ENCODE measurements around the gene SSU72.
A peak's percentile ranks its signal among the peaks of the same experiment; 100 is the strongest.
"Not testable (repeated sequence)": the region's sequence is repeated elsewhere in the genome, so short reads cannot be mapped to it uniquely, and the experiment has no call there.

The SSU72 gene

GRCh38 chr1:1521331-1521730 is 53.3 kb downstream of the SSU72 start:
- Histone ChIP-seq H3K36me3 (ENCODE audit: control insufficient read depth, insufficient read depth, low read length) (peaks cover 51% of the 10 kb centered on the region), H3K9me3 (ENCODE audit: control insufficient read depth, low read length) (no peaks in the 10 kb centered on the region), H3K4me3 (ENCODE audit: extremely low read depth, insufficient read depth, low read length, poor library complexity, severe bottlenecking) (no peak overlapping the region), H3K4me1 (ENCODE audit: control insufficient read depth, insufficient read depth, low read length, poor library complexity, severe bottlenecking) (no peaks in the 10 kb centered on the region), H3K27ac (ENCODE audit: low read depth, low read length, severe bottlenecking) (no peak overlapping the region)
- 97 to 99% methylated on average over 17 to 18 of the region's 19 CpGs for WGBS, 2 experiments (ENCODE audit: insufficient coverage in 2 of 2)

- peaks cover 49% of the 10 kb centered on the region for H3K36me3 ChIP-seq (ENCODE audit: control insufficient read depth, insufficient read depth, low read length)
- 96 to 97% methylated on average over 31 to 40 of the region's 51 CpGs for WGBS, 2 experiments (ENCODE audit: insufficient coverage in 2 of 2)
- H3K4me1 ChIP-seq (ENCODE audit: control insufficient read depth, insufficient read depth, low read length, poor library complexity, severe bottlenecking); H3K4me3 ChIP-seq (ENCODE audit: extremely low read depth, insufficient read depth, low read length, poor library complexity, severe bottlenecking); H3K9me3 ChIP-seq (ENCODE audit: control insufficient read depth, low read length); H3K27ac ChIP-seq (ENCODE audit: low read depth, low read length, severe bottlenecking): not testable (repeated sequence)
Observed at GRCh38 chr1:1519805-1520505, 54.7 kb downstream of the SSU72 start.

DNA sequence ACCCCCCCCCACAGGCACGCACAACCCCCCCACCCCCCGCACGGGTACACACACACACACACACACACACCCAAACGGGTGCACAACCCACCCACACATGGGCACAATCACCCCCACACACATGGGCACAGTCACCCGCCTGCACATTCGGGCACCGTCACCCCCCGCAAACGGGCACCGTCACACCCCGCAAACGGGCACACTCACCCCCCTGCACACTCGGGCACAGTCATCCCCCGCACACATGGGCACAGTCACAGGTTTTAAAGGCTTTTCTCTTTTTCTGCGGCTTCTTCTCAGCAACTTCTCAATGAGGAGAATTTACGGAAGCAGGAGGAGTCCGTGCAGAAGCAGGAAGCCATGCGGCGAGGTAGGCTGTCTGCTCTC is 56.0 kb downstream of the SSU72 start:
- not testable (repeated sequence) for H3K27ac ChIP-seq (ENCODE audit: low read depth, low read length, severe bottlenecking); H3K4me3 ChIP-seq (ENCODE audit: extremely low read depth, insufficient read depth, low read length, poor library complexity, severe bottlenecking); H3K4me1 ChIP-seq (ENCODE audit: control insufficient read depth, insufficient read depth, low read length, poor library complexity, severe bottlenecking); H3K9me3 ChIP-seq (ENCODE audit: control insufficient read depth, low read length)
- peaks cover 50% of the 10 kb centered on the region for H3K36me3 ChIP-seq (ENCODE audit: control insufficient read depth, insufficient read depth, low read length)
- 92 to 95% methylated on average over 2 to 9 of the region's 19 CpGs for WGBS, 2 experiments (ENCODE audit: insufficient coverage in 2 of 2)

GRCh38 chr1:1517973-1518620 is 56.6 kb downstream of the SSU72 start:
- Histone ChIP-seq H3K4me1 (ENCODE audit: control insufficient read depth, insufficient read depth, low read length, poor library complexity, severe bottlenecking) (no peaks in the 10 kb centered on the region), H3K9me3 (ENCODE audit: control insufficient read depth, low read length) (no peaks in the 10 kb centered on the region), H3K36me3 (ENCODE audit: control insufficient read depth, insufficient read depth, low read length) (peaks cover 45% of the 10 kb centered on the region), H3K4me3 (ENCODE audit: extremely low read depth, insufficient read depth, low read length, poor library complexity, severe bottlenecking) (no peak overlapping the region), H3K27ac (ENCODE audit: low read depth, low read length, severe bottlenecking) (no peak overlapping the region)
- WGBS, 2 experiments (ENCODE audit: insufficient coverage in 2 of 2) = 93 to 100% methylated on average over 3 to 9 of the region's 28 CpGs

DNA sequence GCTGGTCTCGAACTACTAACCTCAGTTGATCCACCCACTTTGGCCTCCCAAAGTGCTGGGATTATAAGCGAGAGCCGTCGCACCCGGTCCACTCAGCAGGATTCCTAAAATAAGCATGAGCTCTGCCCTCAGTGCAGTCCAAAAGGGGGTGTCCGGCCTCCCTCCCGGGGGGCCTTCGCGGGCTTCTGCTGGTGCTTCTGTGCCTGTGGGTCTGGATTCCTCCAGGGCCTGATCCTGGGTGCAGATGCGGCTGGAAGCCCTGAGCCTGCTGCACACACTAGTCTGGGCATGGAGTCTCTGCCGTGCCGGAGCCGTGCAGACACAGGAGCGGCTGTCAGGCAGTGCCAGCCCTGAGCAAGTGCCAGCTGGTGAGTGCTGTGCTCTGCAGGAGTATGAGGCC is 57.7 kb downstream of the SSU72 start:
- H3K4me3 ChIP-seq (ENCODE audit: extremely low read depth, insufficient read depth, low read length, poor library complexity, severe bottlenecking); H3K4me1 ChIP-seq (ENCODE audit: control insufficient read depth, insufficient read depth, low read length, poor library complexity, severe bottlenecking); H3K9me3 ChIP-seq (ENCODE audit: control insufficient read depth, low read length); H3K27ac ChIP-seq (ENCODE audit: low read depth, low read length, severe bottlenecking): not testable (repeated sequence)
- peaks cover 44% of the 10 kb centered on the region for H3K36me3 ChIP-seq (ENCODE audit: control insufficient read depth, insufficient read depth, low read length)
- 88 to 96% methylated on average over 7 to 10 of the region's 14 CpGs for WGBS, 2 experiments (ENCODE audit: insufficient coverage in 2 of 2)

DNA sequence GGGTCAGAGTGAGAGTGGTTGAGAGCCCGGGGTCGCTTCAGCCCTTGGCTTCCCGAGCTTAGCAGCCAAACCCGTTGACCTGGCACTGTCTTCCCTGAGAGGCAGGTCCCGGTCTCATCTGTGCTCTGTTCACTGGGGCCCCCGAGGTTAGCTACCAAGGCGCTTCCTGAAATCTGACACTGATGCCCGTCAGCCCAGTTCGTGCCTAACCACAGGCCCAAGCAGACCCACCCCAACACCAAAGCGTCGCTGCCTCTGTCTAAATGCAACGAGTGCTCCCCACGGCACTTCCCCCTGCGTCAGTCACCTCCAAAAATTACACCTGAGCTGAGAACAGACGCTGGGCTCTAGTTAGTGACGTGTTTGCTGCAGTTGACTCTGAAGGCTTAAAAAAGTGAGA is 60.3 kb downstream of the SSU72 start:
- 92 to 94% methylated on average over 5 to 9 of the region's 16 CpGs for WGBS, 2 experiments (ENCODE audit: insufficient coverage in 2 of 2)
- not testable (repeated sequence) for H3K4me1 ChIP-seq (ENCODE audit: control insufficient read depth, insufficient read depth, low read length, poor library complexity, severe bottlenecking); H3K9me3 ChIP-seq (ENCODE audit: control insufficient read depth, low read length); H3K4me3 ChIP-seq (ENCODE audit: extremely low read depth, insufficient read depth, low read length, poor library complexity, severe bottlenecking); H3K27ac ChIP-seq (ENCODE audit: low read depth, low read length, severe bottlenecking)
- peaks cover 32% of the 10 kb centered on the region for H3K36me3 ChIP-seq (ENCODE audit: control insufficient read depth, insufficient read depth, low read length)

- not testable (repeated sequence) for H3K4me1 ChIP-seq (ENCODE audit: control insufficient read depth, insufficient read depth, low read length, poor library complexity, severe bottlenecking); H3K27ac ChIP-seq (ENCODE audit: low read depth, low read length, severe bottlenecking); H3K9me3 ChIP-seq (ENCODE audit: control insufficient read depth, low read length); H3K4me3 ChIP-seq (ENCODE audit: extremely low read depth, insufficient read depth, low read length, poor library complexity, severe bottlenecking)
- peaks cover 31% of the 10 kb centered on the region for H3K36me3 ChIP-seq (ENCODE audit: control insufficient read depth, insufficient read depth, low read length)
- 80 to 92% methylated on average over 11 to 12 of the region's 18 CpGs for WGBS, 2 experiments (ENCODE audit: insufficient coverage in 2 of 2)
Observed at GRCh38 chr1:1513675-1514074, 61.0 kb downstream of the SSU72 start.

DNA sequence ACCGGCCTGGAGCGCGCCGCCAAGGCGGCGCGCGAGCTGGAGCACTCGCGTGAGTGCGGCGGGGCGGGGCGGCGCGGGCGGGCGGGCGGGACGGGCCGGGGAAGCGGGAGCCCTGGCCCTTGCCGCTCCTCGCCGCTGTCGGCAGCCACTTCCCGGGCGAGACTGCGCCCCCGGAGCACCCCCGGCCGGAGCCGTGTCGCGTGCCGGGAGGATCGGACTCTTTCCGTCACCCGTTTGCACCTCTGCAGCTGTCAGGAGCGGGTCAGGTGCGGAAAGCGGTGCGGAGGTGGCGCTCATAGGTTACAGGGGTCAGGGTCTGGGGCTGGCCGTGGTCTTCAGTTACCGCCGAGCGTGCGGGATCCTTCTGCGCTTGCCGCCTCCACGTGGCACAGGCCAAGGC is 62.2 kb downstream of the SSU72 start:
- Histone ChIP-seq H3K4me3 (ENCODE audit: extremely low read depth, insufficient read depth, low read length, poor library complexity, severe bottlenecking) (peak overlapping the region; percentile 73), H3K36me3 (ENCODE audit: control insufficient read depth, insufficient read depth, low read length) (peaks cover 20% of the 10 kb centered on the region)
- H3K9me3 ChIP-seq (ENCODE audit: control insufficient read depth, low read length); H3K27ac ChIP-seq (ENCODE audit: low read depth, low read length, severe bottlenecking); H3K4me1 ChIP-seq (ENCODE audit: control insufficient read depth, insufficient read depth, low read length, poor library complexity, severe bottlenecking): not testable (repeated sequence)
- 0% methylated on average over 11 to 15 of the region's 52 CpGs for WGBS, 2 experiments (ENCODE audit: insufficient coverage in 2 of 2)

DNA sequence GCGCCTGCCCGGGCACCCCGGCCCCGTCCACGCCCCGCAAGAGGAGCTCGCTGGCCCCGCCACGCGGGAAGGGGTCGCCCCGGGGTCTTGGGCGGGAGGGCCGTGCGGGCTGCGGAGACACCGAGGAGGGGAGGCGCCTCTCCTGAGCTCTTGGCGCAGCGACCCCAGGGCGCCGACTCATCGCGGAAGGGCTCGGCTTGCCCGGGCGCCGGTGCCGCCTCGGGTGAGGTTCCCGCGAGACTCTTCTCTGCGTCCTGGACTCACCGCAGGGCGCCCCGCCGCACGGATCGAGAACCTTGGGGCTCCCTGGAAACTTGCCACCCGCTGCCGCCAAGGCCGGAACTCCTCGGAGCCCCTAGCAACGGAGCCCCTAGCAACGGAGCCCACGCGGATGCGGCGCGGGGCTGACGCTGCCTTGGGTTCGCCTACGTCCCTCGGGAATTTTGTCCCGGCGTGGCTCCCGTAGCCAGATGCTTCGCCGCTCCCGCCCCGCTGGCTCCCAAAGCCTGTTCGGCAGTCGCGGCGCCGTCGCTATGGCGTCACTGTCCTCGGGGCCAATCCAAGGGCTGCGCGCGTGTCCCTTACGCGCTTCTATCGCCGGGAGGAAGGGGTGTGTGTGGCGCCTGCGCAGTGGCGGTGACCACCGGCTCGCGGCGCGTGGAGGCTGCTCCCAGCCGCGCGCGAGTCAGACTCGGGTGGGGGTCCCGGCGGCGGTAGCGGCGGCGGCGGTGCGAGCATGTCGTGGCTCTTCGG is 63.0 kb downstream of the SSU72 start, which contains the start of gene ATAD3A:
Gene ATAD3A, plus strand, starts transcription at position 630 of the 753 bp plus-strand sequence. Its CDS starts 107 bp downstream, at position 737.
- WGBS, 2 experiments (ENCODE audit: insufficient coverage in 2 of 2) = 0 to 1% methylated on average over 56 to 82 of the region's 99 CpGs
- peak within 1 kb of the TSS; percentile 92 for H3K27ac ChIP-seq (ENCODE audit: low read depth, low read length, severe bottlenecking)

DNA sequence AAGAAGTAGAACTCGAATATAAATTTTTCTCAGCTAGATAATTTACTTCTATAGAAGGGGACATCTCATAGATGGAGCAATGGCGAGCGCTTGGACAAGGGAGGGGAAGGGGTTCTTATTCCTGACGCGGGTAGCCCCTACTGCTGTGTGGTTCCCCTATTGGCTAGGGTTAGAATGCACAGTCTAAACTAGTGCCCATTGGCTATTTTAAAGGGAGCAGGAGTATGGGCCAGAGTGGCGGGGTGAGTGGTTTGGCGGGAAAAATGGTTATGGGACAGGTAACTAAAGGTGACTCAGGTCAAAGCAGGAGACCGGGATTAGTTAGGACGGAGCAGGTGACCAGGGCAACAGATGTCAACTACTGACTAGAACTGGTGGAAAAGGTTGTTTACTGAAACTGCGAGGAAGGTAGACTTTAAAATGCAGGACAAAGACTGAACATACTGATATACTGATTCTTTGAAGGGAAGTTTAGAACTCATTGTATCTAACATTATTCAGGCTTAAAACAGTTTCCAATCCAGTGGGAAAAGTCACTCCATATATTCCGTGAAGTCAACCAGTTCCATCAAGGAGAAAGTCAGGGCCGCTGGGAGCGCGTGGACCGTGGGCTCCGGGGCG is 63.6 kb downstream of the SSU72 start:
- WGBS, 2 experiments (ENCODE audit: insufficient coverage in 2 of 2) = 12 to 26% methylated on average over 11 to 13 of the region's 17 CpGs

More for the DNA sequence above, 63.0 kb downstream of the SSU72 start, which contains the start of gene ATAD3A:
- Histone ChIP-seq H3K4me1 (ENCODE audit: control insufficient read depth, insufficient read depth, low read length, poor library complexity, severe bottlenecking) (no peaks in the 10 kb centered on the region), H3K36me3 (ENCODE audit: control insufficient read depth, insufficient read depth, low read length) (peaks cover 16% of the 10 kb centered on the region), H3K9me3 (ENCODE audit: control insufficient read depth, low read length) (no peaks in the 10 kb centered on the region), H3K4me3 (ENCODE audit: extremely low read depth, insufficient read depth, low read length, poor library complexity, severe bottlenecking) (peak within 1 kb of the TSS; percentile 73)

More for the DNA sequence above, 63.6 kb downstream of the SSU72 start:
- Histone ChIP-seq H3K9me3 (ENCODE audit: control insufficient read depth, low read length) (no peaks in the 10 kb centered on the region), H3K4me3 (ENCODE audit: extremely low read depth, insufficient read depth, low read length, poor library complexity, severe bottlenecking) (peak overlapping the region; percentile 73), H3K36me3 (ENCODE audit: control insufficient read depth, insufficient read depth, low read length) (peaks cover 12% of the 10 kb centered on the region), H3K27ac (ENCODE audit: low read depth, low read length, severe bottlenecking) (peak overlapping the region; percentile 92), H3K4me1 (ENCODE audit: control insufficient read depth, insufficient read depth, low read length, poor library complexity, severe bottlenecking) (no peaks in the 10 kb centered on the region)
